IMR-90 (cell line): Measurements from ENCODE around the gene ACIN1. TPM values are rescaled to one million over a fixed set of nuclear protein-coding genes. Genes with fewer than 3 reads are reported as not detected.

ENCODE experiments used
- ATAC-seq: fragments of 200-7000 bp; cut with Tn5 transposase; 2 replicates; pipeline ENCODE4 v1.9.1; 2020; ENCODE audit warnings: low read depth, mild to moderate bottlenecking, moderate library complexity
- BruUV-seq: library from RNA; stranded (reverse); fragments of 400-500 nt; replicated peaks from 2 replicates; lab custom pipeline; 2021; lab: Mats Ljungman, UMichigan
- CTCF ChIA-PET: fragments of 300-600 bp; formaldehyde crosslinking; extraction: SDS; loops from one replicate; lab custom pipeline; 2021; ENCODE audit warnings: antibody characterized with exemption; lab: Yijun Ruan, JAX
- POLR2A ChIA-PET: fragments of 300-600 bp; sonication (Branson Sonifier 250); formaldehyde crosslinking; loops from one replicate; lab custom pipeline; 2022; ENCODE audit warnings: antibody characterized with exemption; ENCODE audit not compliant: unreplicated experiment; lab: Charles Lee
- DNase-seq: peaks from one replicate; pipeline ENCODE4 v3.0.0; 2013
- H2AFZ ChIP-seq: replicated peaks from 2 replicates; pipeline ENCODE3; 2013; ENCODE audit warnings: low read length, mild to moderate bottlenecking; ENCODE audit not compliant: poor library complexity
- H2AK5ac ChIP-seq: 2 replicates; pipeline ENCODE4 v1.6.1; 2013; ENCODE audit warnings: low read depth, low read length, inconsistent platforms
- H2AK9ac ChIP-seq: replicated peaks from 2 replicates; pipeline ENCODE3; 2013; ENCODE audit warnings: mild to moderate bottlenecking, low read depth, low read length, moderate library complexity; ENCODE audit not compliant: poor library complexity
- H2BK120ac ChIP-seq: 2 replicates; pipeline ENCODE4 v1.6.1; 2013; ENCODE audit warnings: low read depth, low read length, inconsistent platforms
- H2BK15ac ChIP-seq: 3 replicates; pipeline ENCODE4 v1.6.1; 2013; ENCODE audit warnings: low read depth, low read length, inconsistent platforms
- H2BK20ac ChIP-seq: 2 replicates; pipeline ENCODE4 v1.6.1; 2013; ENCODE audit warnings: low read depth, mild to moderate bottlenecking, inconsistent platforms, low read length, moderate library complexity
- H2BK5ac ChIP-seq: 2 replicates; pipeline ENCODE4 v1.6.1; 2013; ENCODE audit warnings: mild to moderate bottlenecking, low read depth, low read length, inconsistent platforms; ENCODE audit not compliant: poor library complexity, severe bottlenecking
- H3K14ac ChIP-seq: replicated peaks from 2 replicates; pipeline ENCODE4 v1.6.1; 2013; ENCODE audit warnings: low read depth, low read length, inconsistent platforms
- H3K18ac ChIP-seq: 2 replicates; pipeline ENCODE4 v1.6.1; 2013; ENCODE audit warnings: low read depth, low read length, control low read depth
- H3K23ac ChIP-seq: 2 replicates; pipeline ENCODE4 v1.6.1; 2013; ENCODE audit warnings: low read depth, low read length, inconsistent platforms
- H3K27ac ChIP-seq: 2 replicates; pipeline ENCODE4 v1.5.1; 2013; ENCODE audit warnings: mild to moderate bottlenecking, control low read depth, low read length; ENCODE audit not compliant: insufficient read depth
- H3K27me3 ChIP-seq: 2 replicates; pipeline ENCODE4 v1.6.1; 2013; ENCODE audit warnings: low read length; ENCODE audit not compliant: control insufficient read depth, insufficient read depth
- H3K36me3 ChIP-seq: 2 replicates; pipeline ENCODE4 v1.6.1; 2013; ENCODE audit warnings: low read length, mixed read lengths; ENCODE audit not compliant: control insufficient read depth, insufficient read depth
- H3K4ac ChIP-seq: 2 replicates; pipeline ENCODE4 v1.6.1; 2013; ENCODE audit warnings: low read depth, low read length, inconsistent platforms
- H3K4me1 ChIP-seq: 2 replicates; pipeline ENCODE4 v1.6.1; 2013; ENCODE audit warnings: low read length, mixed read lengths; ENCODE audit not compliant: control insufficient read depth, insufficient read depth
- H3K4me2 ChIP-seq: 2 replicates; pipeline ENCODE4 v1.6.1; 2013; ENCODE audit warnings: low read depth, mild to moderate bottlenecking, control low read depth, low read length, moderate library complexity
- H3K4me3 ChIP-seq: 2 replicates; pipeline ENCODE4 v1.5.1; 2013; ENCODE audit warnings: low read depth, mild to moderate bottlenecking, control low read depth, low read length, moderate library complexity; ENCODE audit not compliant: insufficient read depth
- H3K56ac ChIP-seq: 2 replicates; pipeline ENCODE4 v1.6.1; 2013; ENCODE audit warnings: low read length, inconsistent platforms; ENCODE audit not compliant: insufficient read depth; ENCODE audit errors: extremely low read depth
- H3K79me1 ChIP-seq, 2 experiments: 2 replicates each; pipeline ENCODE4 v1.6.1; 2013; ENCODE audit warnings: low read length in 2 of 2, inconsistent platforms in 1 of 2, low read depth in 1 of 2
- H3K9ac ChIP-seq: 2 replicates; pipeline ENCODE4 v1.6.1; 2013; ENCODE audit warnings: low read depth, low read length, control low read depth
- H3K9me1 ChIP-seq: 2 replicates; pipeline ENCODE4 v1.6.1; 2013; ENCODE audit warnings: low read length, inconsistent platforms; ENCODE audit not compliant: insufficient read depth
- H3K9me3 ChIP-seq: 2 replicates; pipeline ENCODE4 v1.6.1; 2013; ENCODE audit warnings: low read length; ENCODE audit not compliant: control insufficient read depth, insufficient read depth
- H4K20me1 ChIP-seq: 2 replicates; pipeline ENCODE4 v1.6.1; 2013; ENCODE audit warnings: low read length, inconsistent platforms; ENCODE audit not compliant: insufficient read depth
- H4K5ac ChIP-seq: 2 replicates; pipeline ENCODE4 v1.6.1; 2013; ENCODE audit warnings: mild to moderate bottlenecking, low read depth, low read length, control low read depth
- H4K8ac ChIP-seq, 2 experiments: 2 replicates each; pipeline ENCODE4 v1.6.1; 2013; ENCODE audit warnings: low read depth in 2 of 2, low read length in 2 of 2, control low read depth in 1 of 2, inconsistent platforms in 1 of 2
- H4K91ac ChIP-seq: 2 replicates; pipeline ENCODE4 v1.6.1; 2013; ENCODE audit warnings: low read depth, low read length, inconsistent platforms; ENCODE audit not compliant: insufficient read depth
- BHLHE40 ChIP-seq: fragments of 150-350 bp; IDR thresholded peaks from 2 replicates; pipeline ENCODE4 v1.6.1; 2016; ENCODE audit warnings: mild to moderate bottlenecking, low read depth, low read length
- CEBPB ChIP-seq: IDR thresholded peaks from 2 replicates; pipeline ENCODE4 v1.6.1; 2012; ENCODE audit warnings: low read depth, low read length, improper control_type of control experiment
- MAFK ChIP-seq: IDR thresholded peaks from 2 replicates; pipeline ENCODE4 v1.6.1; 2012; ENCODE audit warnings: low read depth, low read length, improper control_type of control experiment
- MAZ ChIP-seq: IDR thresholded peaks from 2 replicates; pipeline ENCODE4 v1.6.1; 2012; ENCODE audit warnings: low read depth, mild to moderate bottlenecking, low read length, improper control_type of control experiment, moderate library complexity, borderline replicate concordance
- MXI1 ChIP-seq: IDR thresholded peaks from 2 replicates; pipeline ENCODE4 v1.6.1; 2012; ENCODE audit warnings: low read depth, mild to moderate bottlenecking, low read length, moderate library complexity, borderline replicate concordance
- NFE2L2 ChIP-seq: fragments of 150-350 bp; IDR thresholded peaks from 2 replicates; pipeline ENCODE4 v1.6.1; 2016; ENCODE audit warnings: low read depth, mild to moderate bottlenecking, low read length
- RCOR1 ChIP-seq: IDR thresholded peaks from 2 replicates; pipeline ENCODE4 v1.6.1; 2012; ENCODE audit warnings: mild to moderate bottlenecking, low read length, improper control_type of control experiment; ENCODE audit not compliant: insufficient replicate concordance
- SMC3 ChIP-seq: fragments of 150-350 bp; IDR thresholded peaks from 2 replicates; pipeline ENCODE4 v1.6.1; 2016; ENCODE audit warnings: low read depth, mild to moderate bottlenecking, antibody characterized with exemption, low read length, moderate library complexity
- WGBS, 2 experiments: methylation state at CpG; one replicate each; pipeline versions ENCODE4 v1.1.5 to v1.1.7; 2013; ENCODE audit warnings: missing lambda C conversion rate in 2 of 2; ENCODE audit not compliant: insufficient read length in 1 of 2; ENCODE audit errors: extremely low coverage in 2 of 2; 5-methylcytosine and 5-hydroxymethylcytosine counted together
- dilution Hi-C: fragments of 300-500 bp; cut with HindIII; formaldehyde crosslinking; loops from one replicate; pipeline ENCODE4 v1.14.3; 2018; ENCODE audit warnings: low sequenced_read_pairs; ENCODE audit not compliant: unreplicated experiment
- in situ Hi-C: fragments of 300-500 bp; cut with MboI; formaldehyde crosslinking; loops from 3 replicates; pipeline ENCODE4 v1.14.3; 2019; ENCODE audit warnings: low sequenced_read_pairs, inconsistent platforms, mixed read lengths
- intact Hi-C: fragments of 100-400 bp; cut with micrococcal nuclease; formaldehyde crosslinking; loops from 2 replicates; pipeline ENCODE4 v1.10.0; 2022
- polyA plus RNA-seq, 3 experiments: library from polyadenylated mRNA; depleted of rRNA; stranded (reverse); fragments of >200 nt; gene quantifications; 2 replicates each; pipeline ENCODE4 v1.2.3, GENCODE V29; 2012; ENCODE audit warnings: low replicate concordance in 1 of 3
- total RNA-seq: library from RNA; depleted of rRNA; stranded (reverse); fragments of >200 nt; gene quantifications from 2 replicates; pipeline ENCODE4 v1.2.3, GENCODE V29; 2012
- TF ChIP-seq, protein P1 (sequence below): fragments of 150-350 bp; IDR thresholded peaks from 2 replicates; pipeline ENCODE4 v1.6.1; 2016; ENCODE audit warnings: low read depth, mild to moderate bottlenecking, low read length, moderate library complexity, borderline replicate concordance
- TF ChIP-seq, protein P2 (sequence below): fragments of 150-350 bp; IDR thresholded peaks from 2 replicates; pipeline ENCODE4 v1.6.1; 2017; ENCODE audit warnings: mild to moderate bottlenecking, antibody characterized with exemption, low read length, low read depth

The ACIN1 gene
- total and polyA plus RNA-seq, 2 of the 4 experiments (the other 2 are of a cell fraction) = 73.8 to 185 TPM

DNA sequence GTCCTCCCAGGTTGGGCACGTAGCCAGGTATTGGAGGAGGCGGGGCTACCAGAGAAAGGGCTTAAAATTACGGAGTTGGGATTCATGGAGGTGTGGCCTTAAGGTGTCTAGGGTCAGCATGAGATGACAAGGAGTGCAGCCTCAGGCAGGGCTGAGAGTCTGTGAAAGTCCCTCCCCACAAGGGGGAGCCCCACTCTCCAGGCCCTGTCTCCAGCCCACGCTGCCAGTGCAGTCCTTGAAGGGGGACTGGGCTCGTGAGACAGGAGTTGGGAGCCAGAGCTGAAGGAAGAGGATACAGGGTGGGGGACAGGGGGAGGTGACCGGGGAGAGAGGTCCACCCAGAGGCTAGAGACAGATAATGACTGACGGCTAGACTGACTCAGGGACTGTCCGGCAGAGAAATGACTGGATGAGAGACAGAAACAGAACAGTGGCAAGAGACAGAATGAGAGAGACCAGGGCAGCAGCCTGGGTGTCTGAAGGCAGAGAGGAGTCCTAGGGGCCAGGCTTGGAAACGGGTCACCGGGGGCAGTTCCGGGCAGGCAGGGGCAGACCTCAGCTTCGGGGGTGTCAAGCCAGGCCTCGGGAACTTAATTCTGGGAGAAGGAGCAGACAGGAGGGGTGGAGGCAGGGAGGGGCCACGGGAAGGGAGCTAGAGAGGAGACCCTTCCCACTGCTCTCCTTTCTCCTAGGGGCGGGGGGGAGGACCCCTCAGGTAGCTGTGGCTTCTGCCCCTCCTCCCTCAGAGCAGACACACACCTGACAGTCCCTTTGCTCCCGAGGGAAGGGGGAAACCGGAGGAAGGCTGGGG lies 38.6 kb downstream of the ACIN1 start (continued):
- TF ChIP-seq, protein P1, sequence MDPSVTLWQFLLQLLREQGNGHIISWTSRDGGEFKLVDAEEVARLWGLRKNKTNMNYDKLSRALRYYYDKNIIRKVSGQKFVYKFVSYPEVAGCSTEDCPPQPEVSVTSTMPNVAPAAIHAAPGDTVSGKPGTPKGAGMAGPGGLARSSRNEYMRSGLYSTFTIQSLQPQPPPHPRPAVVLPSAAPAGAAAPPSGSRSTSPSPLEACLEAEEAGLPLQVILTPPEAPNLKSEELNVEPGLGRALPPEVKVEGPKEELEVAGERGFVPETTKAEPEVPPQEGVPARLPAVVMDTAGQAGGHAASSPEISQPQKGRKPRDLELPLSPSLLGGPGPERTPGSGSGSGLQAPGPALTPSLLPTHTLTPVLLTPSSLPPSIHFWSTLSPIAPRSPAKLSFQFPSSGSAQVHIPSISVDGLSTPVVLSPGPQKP = no peak
- no peak for TF ChIP-seq CEBPB

GRCh38 chr14:23055621-23056144 lies 39.3 kb downstream of the ACIN1 start:
- in situ Hi-C loops = no loop called here
- DNase-seq (peak; percentile 29), ATAC-seq (no peak)
- no peak overlapping the region for H3K23ac ChIP-seq
- peak overlapping the region; percentile 95 for H2AK9ac ChIP-seq
- no peak overlapping the region for H3K56ac ChIP-seq
- H3K18ac ChIP-seq = no peak overlapping the region
- WGBS, 2 experiments = no CpG with 5 or more reads among the region's 6 CpGs
- peak overlapping the region; percentile 20; the same call in 1 of the 2 replicates for H2AK5ac ChIP-seq
- no peak overlapping the region for H2BK15ac ChIP-seq
- H3K4me1 ChIP-seq = peaks cover 11% of the 10 kb centered on the region; the same call in 1 of the 2 replicates
- H4K20me1 ChIP-seq = peaks cover 13% of the 10 kb centered on the region
- ChIA-PET CTCF (interaction anchor here (1.1 to 1.3 kb wide), 2 partner anchors 13 to 69 kb away, joined by 3 to 4 read pairs; no protein-coding TSS in a partner anchor), POLR2A (no interaction called here)
- H2AFZ ChIP-seq = peak overlapping the region; percentile 89
- no peak overlapping the region for H4K91ac ChIP-seq
- BruUV-seq = no TSS peak
- H2BK20ac ChIP-seq = no peak overlapping the region
- H3K4me2 ChIP-seq = no peak overlapping the region
- H4K5ac ChIP-seq = no peak overlapping the region
- no peak overlapping the region for H3K27ac ChIP-seq
- H3K4me3 ChIP-seq = no peak overlapping the region
- H3K4ac ChIP-seq = peak overlapping the region; percentile 5; the same call in 1 of the 2 replicates
- H3K9me3 ChIP-seq = no peaks in the 10 kb centered on the region
- H3K14ac ChIP-seq = no peak overlapping the region
- dilution Hi-C loops = no loop called here
- no peak overlapping the region for H2BK5ac ChIP-seq
- no peak overlapping the region for H2BK120ac ChIP-seq
- no peaks in the 10 kb centered on the region for H3K27me3 ChIP-seq
- H4K8ac ChIP-seq = no peak overlapping the region
- intact Hi-C loops = loop anchor here (1.0 to 2.0 kb wide), 2 partner anchors 54 to 491 kb away; no protein-coding TSS in a partner anchor
- no peaks in the 10 kb centered on the region for H3K9me1 ChIP-seq
- peaks cover 0 to 28% of the 10 kb centered on the region in 2 experiments; a peak in 3 of 4 replicates for H3K79me1 ChIP-seq
- H3K36me3 ChIP-seq = peaks cover 21% of the 10 kb centered on the region
- no peak overlapping the region for H3K9ac ChIP-seq
- TF ChIP-seq BHLHE40 (no peak), MAFK (no peak), MAZ (no peak), NFE2L2 (no peak), MXI1 (peak; percentile 70; the same call in 1 of the 2 replicates), SMC3 (no peak), RCOR1 (no peak)
- TF ChIP-seq, protein P2, sequence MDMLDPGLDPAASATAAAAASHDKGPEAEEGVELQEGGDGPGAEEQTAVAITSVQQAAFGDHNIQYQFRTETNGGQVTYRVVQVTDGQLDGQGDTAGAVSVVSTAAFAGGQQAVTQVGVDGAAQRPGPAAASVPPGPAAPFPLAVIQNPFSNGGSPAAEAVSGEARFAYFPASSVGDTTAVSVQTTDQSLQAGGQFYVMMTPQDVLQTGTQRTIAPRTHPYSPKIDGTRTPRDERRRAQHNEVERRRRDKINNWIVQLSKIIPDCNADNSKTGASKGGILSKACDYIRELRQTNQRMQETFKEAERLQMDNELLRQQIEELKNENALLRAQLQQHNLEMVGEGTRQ = peak; percentile 40; the same call in 1 of the 2 replicates
